Activated naive CD8-positive, alpha-beta T cell treated with anti-CD3 and anti-CD28 coated beads, Interleukin-2, amount 10 ng/mL, durations not matched to agents 7 days and 5 days (primary cell): ENCODE data around the gene ELF5. TPM values are rescaled to one million over a fixed set of nuclear protein-coding genes. Genes with fewer than 3 reads are reported as not detected.

Source experiments
- ATAC-seq: fragments of 150-1000 bp; cut with Tn5 transposase; one replicate; pipeline ENCODE4 v1.10.0; 2021; ENCODE audit warnings: low read depth, moderate library complexity
- POLR2A ChIA-PET: fragments of 350-600 bp; sonication (Branson Sonifier 250); formaldehyde crosslinking; loops from one replicate; lab custom pipeline; 2021; ENCODE audit warnings: antibody characterized with exemption; lab: Charles Lee
- DNase-seq: peaks from one replicate; pipeline ENCODE4 v3.0.0; 2021
- H3K27ac Mint-ChIP-seq: one replicate; pipeline ENCODE4 v1.8.0; 2022; ENCODE audit warnings: mild to moderate bottlenecking, mixed read lengths
- H3K27me3 Mint-ChIP-seq: one replicate; pipeline ENCODE4 v1.8.0; 2022; ENCODE audit warnings: mild to moderate bottlenecking, moderate library complexity, mixed read lengths
- H3K36me3 Mint-ChIP-seq: one replicate; pipeline ENCODE4 v1.8.0; 2021; ENCODE audit warnings: mild to moderate bottlenecking, mixed read lengths
- H3K4me1 Mint-ChIP-seq: one replicate; pipeline ENCODE4 v1.8.0; 2021; ENCODE audit warnings: mixed read lengths
- H3K4me3 Mint-ChIP-seq: one replicate; pipeline ENCODE4 v1.8.0; 2022; ENCODE audit warnings: mild to moderate bottlenecking, moderate library complexity, mixed read lengths
- H3K9me3 Mint-ChIP-seq: one replicate; pipeline ENCODE4 v1.8.0; 2021; ENCODE audit warnings: mixed read lengths
- total RNA-seq, 2 experiments: library from RNA; stranded (reverse); gene quantifications; one replicate each; pipeline ENCODE4 v1.2.3, GENCODE V29; 2021

ELF5 gene
- not detected for total RNA-seq

DNA sequence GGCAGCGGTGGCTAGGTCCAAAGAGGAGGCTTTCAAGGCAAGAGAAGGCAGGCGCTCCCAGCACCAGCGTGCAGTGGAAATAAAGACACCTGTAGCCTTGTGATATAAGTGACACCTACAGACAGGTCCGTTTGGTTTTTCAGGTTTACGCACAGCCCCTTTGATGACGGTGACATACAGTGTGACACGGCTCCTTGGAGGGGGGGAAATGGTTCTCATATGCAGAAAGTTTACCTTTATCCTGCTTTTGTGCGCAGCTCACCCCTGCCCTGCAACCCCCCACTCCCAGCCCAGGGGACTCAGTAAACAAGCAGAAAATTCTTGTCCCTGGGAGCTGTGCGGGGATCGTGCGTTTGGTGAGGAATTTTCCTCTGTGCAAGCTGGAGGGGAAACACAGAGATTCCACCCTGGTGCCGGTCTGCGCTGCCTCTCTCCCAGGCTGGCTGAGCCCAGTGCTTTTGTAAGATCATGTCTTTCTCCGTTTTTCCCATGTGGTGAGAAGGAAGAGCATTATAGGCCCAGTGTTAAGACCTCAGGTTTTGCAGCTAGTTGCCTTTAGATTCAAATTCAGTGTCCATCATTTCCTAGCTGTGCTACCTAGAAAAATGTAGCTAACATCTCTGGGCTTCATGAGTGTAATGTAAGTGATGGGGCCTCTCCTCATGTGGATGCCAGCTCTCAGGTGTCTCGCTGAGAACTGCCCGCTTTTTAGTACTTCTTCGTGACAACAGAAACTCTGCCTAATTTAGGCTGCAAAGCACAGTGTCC is at the start of gene ELF5:
ELF5 (minus strand) TSS at position 113 of the 768 bp plus-strand sequence. CDS start 8,045 bp downstream, outside the sequence.
- no peaks in the 10 kb centered on the region for H3K36me3 Mint-ChIP-seq
- peaks cover 11% of the 10 kb centered on the region for H3K27me3 Mint-ChIP-seq
- H3K9me3 Mint-ChIP-seq = no peaks in the 10 kb centered on the region
- H3K4me3 Mint-ChIP-seq = no peak within 1 kb of the TSS
- DNase-seq = no peak
- POLR2A ChIA-PET = no interaction called here
- H3K27ac Mint-ChIP-seq = no peak within 1 kb of the TSS
- no peak for ATAC-seq
- H3K4me1 Mint-ChIP-seq = no peaks in the 10 kb centered on the region

DNA sequence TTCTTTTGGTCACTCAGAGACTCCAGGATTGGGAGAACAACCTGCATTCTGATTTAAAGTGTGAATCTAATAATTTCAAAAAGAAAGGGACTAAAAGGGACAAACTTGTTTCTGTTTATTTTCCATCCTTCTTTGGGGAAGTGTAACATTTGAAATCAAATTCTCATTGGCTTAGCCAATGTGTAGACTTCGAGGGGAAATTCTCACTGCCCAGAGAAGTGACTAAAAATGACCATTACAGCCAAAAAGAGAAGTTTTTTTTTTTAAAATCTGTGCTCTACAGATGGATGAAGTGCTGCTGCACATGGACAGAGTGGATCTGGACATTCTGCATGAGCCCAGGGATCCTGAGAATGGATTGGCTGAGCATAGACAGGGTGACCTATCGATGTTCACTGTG is 49.4 kb upstream of the ELF5 start:
- ATAC-seq (no peak), DNase-seq (no peak)
- Mint-ChIP-seq H3K4me1 (no peaks in the 10 kb centered on the region), H3K27ac (no peak overlapping the region), H3K36me3 (no peaks in the 10 kb centered on the region), H3K4me3 (no peak overlapping the region), H3K9me3 (no peaks in the 10 kb centered on the region), H3K27me3 (peaks cover 28% of the 10 kb centered on the region)
- POLR2A ChIA-PET = no interaction called here

DNA sequence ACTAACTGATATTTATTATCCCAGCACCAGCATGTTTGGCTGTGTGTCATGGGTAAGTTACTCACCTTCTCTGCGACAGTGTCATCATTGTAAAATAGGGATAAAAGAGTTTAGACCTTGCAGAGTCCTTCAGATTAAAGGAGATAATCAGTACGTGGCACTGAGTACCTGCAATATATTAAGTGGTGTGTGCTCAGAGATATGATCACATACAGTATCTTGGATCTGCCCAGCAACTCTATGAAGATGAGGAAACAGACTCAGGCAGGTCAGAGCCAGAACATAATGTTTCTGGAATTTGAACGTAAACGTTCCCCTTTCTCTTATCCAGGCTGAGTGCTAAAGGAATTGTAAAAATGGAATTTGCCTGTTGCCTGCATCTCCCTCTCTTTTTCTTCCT is 46.9 kb upstream of the ELF5 start:
- Mint-ChIP-seq H3K36me3 (no peaks in the 10 kb centered on the region), H3K27ac (no peak overlapping the region), H3K9me3 (no peaks in the 10 kb centered on the region), H3K4me3 (no peak overlapping the region), H3K27me3 (peaks cover 18% of the 10 kb centered on the region), H3K4me1 (no peaks in the 10 kb centered on the region)
- POLR2A ChIA-PET = no interaction called here
- no peak for ATAC-seq
- no peak for DNase-seq

DNA sequence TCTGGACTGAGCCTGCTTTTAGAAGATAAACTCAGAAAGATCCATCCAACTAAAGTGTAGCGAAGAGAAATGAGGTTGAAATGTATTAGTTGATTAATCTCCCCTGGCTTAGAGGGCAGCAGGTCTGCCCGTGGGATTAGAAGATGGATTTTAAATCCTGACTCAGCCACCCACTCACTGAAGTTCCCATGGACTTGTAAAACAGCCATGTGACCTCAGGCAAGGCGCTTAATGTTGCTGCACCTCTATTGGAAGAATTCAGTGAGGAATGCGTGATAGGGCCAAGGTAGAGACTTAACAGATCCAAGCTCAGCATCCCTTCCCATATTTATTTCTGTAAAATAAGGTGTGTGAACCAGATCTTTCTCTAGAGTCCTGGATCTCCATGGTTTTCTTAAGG is 45.1 kb upstream of the ELF5 start:
- DNase-seq = no peak
- ATAC-seq = no peak
- H3K4me1 Mint-ChIP-seq = no peaks in the 10 kb centered on the region
- no peak overlapping the region for H3K4me3 Mint-ChIP-seq
- H3K27me3 Mint-ChIP-seq = peaks cover 20% of the 10 kb centered on the region
- no peaks in the 10 kb centered on the region for H3K36me3 Mint-ChIP-seq
- POLR2A ChIA-PET = no interaction called here
- H3K9me3 Mint-ChIP-seq = no peaks in the 10 kb centered on the region
- H3K27ac Mint-ChIP-seq = no peak overlapping the region

DNA sequence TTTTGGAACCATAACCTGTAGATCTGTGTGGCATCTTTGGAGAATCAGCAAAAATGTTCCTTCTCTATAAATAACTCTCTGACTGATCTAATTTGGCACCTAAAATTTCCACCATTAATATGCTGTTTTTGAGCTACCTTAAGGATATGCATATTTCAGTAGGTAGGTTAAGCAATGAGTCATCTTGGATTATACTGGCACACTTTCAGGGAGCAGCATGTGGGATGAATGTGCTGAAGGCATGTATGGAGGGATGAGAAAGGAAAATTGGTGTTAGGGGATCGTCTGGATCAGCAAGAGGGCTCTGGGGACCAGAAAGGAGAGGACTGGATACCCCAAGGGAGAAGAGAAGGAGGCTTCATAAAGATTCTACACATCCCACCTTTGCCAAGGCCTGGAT is 44.6 kb upstream of the ELF5 start:
- POLR2A ChIA-PET = no interaction called here
- ATAC-seq = no peak
- no peak overlapping the region for H3K4me3 Mint-ChIP-seq
- H3K36me3 Mint-ChIP-seq = no peaks in the 10 kb centered on the region
- peaks cover 20% of the 10 kb centered on the region for H3K27me3 Mint-ChIP-seq
- H3K9me3 Mint-ChIP-seq = no peaks in the 10 kb centered on the region
- DNase-seq = no peak
- no peaks in the 10 kb centered on the region for H3K4me1 Mint-ChIP-seq
- no peak overlapping the region for H3K27ac Mint-ChIP-seq

DNA sequence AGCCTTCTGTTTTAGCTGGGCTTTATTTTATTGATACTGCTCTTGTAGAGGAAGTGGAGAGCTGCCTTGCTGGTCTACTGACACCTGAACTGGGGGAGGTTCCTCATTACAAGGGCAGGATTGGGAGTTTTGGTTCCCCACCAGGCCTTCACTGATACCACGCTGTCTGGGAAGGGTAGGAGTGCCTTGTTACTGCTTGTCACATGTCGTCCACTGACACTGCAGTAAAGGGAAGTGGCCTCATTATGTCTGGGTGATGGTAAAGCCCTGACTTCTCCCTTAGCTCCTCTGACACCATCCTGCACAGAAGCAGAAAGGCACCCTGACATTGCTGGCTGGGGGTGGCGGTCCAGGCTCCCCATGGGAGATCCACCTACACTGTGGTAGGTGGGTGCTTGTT is 38.7 kb upstream of the ELF5 start:
- POLR2A ChIA-PET = no interaction called here
- peaks cover 17% of the 10 kb centered on the region for H3K27me3 Mint-ChIP-seq
- no peaks in the 10 kb centered on the region for H3K9me3 Mint-ChIP-seq
- ATAC-seq (no peak), DNase-seq (no peak)
- H3K4me1 Mint-ChIP-seq = no peaks in the 10 kb centered on the region
- H3K36me3 Mint-ChIP-seq = no peaks in the 10 kb centered on the region
- no peak overlapping the region for H3K27ac Mint-ChIP-seq
- no peak overlapping the region for H3K4me3 Mint-ChIP-seq

DNA sequence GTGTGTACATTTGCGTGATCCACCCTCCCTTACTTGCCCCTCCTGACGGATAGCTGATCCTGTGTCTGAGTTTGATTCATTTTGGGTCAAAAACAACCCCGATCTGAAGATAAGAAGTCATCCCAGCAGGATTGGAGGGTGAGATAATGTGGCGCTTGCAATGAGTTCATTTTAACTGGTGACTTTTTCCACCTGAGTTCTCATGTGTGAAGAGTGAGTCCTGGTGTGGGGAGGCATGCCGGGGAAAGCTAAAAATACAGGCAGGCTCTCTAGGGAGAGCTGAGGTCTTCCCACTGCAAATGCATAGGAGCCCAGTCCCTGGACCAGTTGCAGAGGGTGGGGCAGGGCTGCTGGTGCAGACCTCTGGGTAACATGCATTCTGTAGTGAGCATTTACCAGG is 35.7 kb upstream of the ELF5 start:
- ATAC-seq (no peak), DNase-seq (no peak)
- POLR2A ChIA-PET = no interaction called here
- no peaks in the 10 kb centered on the region for H3K36me3 Mint-ChIP-seq
- H3K9me3 Mint-ChIP-seq = no peaks in the 10 kb centered on the region
- peaks cover 27% of the 10 kb centered on the region for H3K27me3 Mint-ChIP-seq
- no peaks in the 10 kb centered on the region for H3K4me1 Mint-ChIP-seq
- no peak overlapping the region for H3K27ac Mint-ChIP-seq
- no peak overlapping the region for H3K4me3 Mint-ChIP-seq

DNA sequence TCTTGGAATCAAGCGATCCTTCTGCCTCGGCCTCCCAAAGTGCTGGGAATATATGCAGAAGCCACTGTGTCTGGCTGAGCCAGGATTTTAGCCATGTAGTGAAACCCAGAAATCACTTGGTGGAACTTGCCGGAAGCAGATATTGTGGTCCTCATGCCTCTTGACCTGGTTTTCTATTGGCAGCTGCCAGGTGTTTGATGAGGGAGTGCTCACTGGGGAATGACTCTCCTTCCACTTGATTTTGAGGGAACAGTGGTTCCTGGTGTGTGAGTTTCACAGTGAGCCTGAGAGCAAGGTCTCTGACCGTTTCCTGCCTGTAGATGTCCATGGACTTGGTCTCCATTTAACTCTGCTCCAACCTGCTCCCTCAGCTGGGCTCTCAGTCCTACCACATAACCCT is 34.7 kb upstream of the ELF5 start:
- Mint-ChIP-seq H3K27me3 (peaks cover 28% of the 10 kb centered on the region), H3K36me3 (no peaks in the 10 kb centered on the region), H3K9me3 (no peaks in the 10 kb centered on the region), H3K4me1 (no peaks in the 10 kb centered on the region), H3K4me3 (no peak overlapping the region), H3K27ac (no peak overlapping the region)
- POLR2A ChIA-PET = no interaction called here
- ATAC-seq (no peak), DNase-seq (no peak)

DNA sequence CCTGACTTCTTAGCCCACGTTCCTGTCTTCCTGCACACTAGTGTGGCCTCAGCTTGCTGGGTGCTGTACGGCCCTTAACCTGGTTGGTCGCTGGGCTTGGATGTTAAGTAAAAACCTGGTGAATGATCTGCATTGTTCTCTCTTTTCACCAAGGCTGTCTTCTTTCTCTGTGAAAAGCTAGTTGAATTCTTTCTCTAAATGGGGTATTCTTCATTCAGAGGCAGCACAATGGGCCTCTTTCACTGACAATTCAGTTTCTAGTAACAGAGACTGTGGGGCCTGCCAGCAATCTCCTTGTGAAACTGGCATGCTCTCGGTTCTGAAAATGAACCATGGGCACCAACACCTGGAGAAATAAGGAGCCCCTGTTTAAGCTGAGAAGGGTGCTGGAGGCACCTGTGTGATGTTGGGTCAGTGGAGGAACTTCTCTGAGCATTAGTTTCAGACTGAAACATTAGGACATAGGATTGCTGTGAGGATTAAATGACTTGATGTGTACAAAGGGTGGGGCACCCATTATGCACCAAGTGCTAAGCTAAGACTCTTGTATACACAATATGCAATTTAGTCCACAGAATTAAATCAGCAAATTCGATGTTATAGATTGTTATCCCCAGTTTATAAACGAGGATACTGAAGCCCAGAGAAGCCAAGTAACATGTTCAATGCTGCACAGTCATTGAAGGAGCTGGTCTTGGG is 33.1 kb upstream of the ELF5 start:
- no peak for ATAC-seq
- Mint-ChIP-seq H3K4me1 (no peaks in the 10 kb centered on the region), H3K4me3 (no peak overlapping the region), H3K27ac (no peak overlapping the region), H3K36me3 (no peaks in the 10 kb centered on the region), H3K27me3 (peaks cover 34% of the 10 kb centered on the region), H3K9me3 (no peaks in the 10 kb centered on the region)
- POLR2A ChIA-PET = no interaction called here
- DNase-seq = no peak

DNA sequence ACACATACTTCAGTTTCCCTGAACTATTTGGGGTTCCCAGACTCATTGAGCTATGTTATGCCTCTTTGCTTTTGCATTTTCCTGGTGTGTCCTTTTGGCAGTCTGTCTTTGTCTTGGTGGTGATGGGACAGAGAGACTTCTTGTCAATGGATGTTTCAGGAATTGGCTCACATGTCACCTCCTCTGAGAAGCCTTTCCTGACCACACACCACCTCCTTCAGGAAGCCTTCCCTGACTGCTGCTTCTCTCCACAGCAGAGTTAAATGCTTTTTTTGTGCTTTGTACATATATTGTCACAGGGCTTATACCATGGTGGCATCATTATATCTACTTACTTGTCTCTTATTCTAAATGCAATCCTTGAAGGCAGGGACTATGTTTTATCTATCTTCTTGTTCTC is 28.5 kb upstream of the ELF5 start:
- no peaks in the 10 kb centered on the region for H3K36me3 Mint-ChIP-seq
- POLR2A ChIA-PET = no interaction called here
- H3K4me3 Mint-ChIP-seq = no peak overlapping the region
- H3K9me3 Mint-ChIP-seq = no peaks in the 10 kb centered on the region
- H3K4me1 Mint-ChIP-seq = no peaks in the 10 kb centered on the region
- DNase-seq (no peak), ATAC-seq (no peak)
- peaks cover 49% of the 10 kb centered on the region for H3K27me3 Mint-ChIP-seq
- H3K27ac Mint-ChIP-seq = no peak overlapping the region

DNA sequence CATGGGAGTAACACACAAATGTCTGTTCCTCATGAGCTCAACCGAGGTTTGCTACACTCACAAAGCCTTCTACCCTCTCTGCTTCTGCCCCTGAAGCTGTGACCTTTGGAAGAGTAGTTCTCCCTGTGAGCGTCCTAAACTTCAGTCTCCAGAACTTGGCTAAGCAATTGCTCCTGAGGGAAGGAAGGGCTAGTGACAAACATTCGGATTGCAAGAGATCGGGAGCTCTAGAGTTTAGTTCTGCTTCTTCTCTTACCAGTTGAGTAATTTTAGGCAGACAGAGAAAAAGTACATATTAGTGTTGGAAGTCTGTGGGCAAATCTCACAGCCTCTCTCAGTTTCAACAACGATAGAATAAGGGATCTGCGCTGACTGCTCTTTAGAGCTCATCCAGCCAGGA is 27.3 kb upstream of the ELF5 start:
- ATAC-seq = no peak

DNA sequence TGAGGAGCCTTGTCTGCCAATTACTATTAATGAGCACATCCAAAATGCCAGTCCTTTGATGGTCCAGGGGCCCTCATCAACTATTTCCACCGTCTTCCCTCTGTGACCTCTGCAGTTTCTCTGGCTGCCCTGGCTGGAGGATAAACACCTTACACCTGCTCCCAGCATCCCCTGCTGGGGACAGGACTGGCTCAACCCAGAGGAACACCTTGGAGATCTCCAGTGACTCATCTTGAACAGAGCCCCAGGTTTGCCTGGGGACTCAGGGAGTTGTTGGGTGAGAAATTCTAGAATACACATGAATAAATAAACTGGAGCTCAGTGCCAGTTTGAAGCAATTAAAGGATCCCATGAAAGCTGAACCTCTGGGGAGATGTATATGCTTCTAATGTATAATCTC is 24.0 kb upstream of the ELF5 start:
- Mint-ChIP-seq H3K4me3 (no peak overlapping the region), H3K36me3 (no peaks in the 10 kb centered on the region), H3K4me1 (no peaks in the 10 kb centered on the region), H3K9me3 (peaks cover 2% of the 10 kb centered on the region), H3K27me3 (peaks cover 33% of the 10 kb centered on the region), H3K27ac (no peak overlapping the region)
- DNase-seq (no peak), ATAC-seq (no peak)
- POLR2A ChIA-PET = interaction anchor here (0.7 kb wide), 1 partner anchor 1674 kb away, joined by 4 read pairs; no protein-coding TSS in a partner anchor

More for the DNA sequence above, 27.3 kb upstream of the ELF5 start:
- H3K36me3 Mint-ChIP-seq = no peaks in the 10 kb centered on the region
- no peak for DNase-seq
- H3K4me1 Mint-ChIP-seq = no peaks in the 10 kb centered on the region
- H3K27me3 Mint-ChIP-seq = peaks cover 50% of the 10 kb centered on the region
- no peaks in the 10 kb centered on the region for H3K9me3 Mint-ChIP-seq
- no peak overlapping the region for H3K27ac Mint-ChIP-seq
- POLR2A ChIA-PET = no interaction called here
- no peak overlapping the region for H3K4me3 Mint-ChIP-seq

DNA sequence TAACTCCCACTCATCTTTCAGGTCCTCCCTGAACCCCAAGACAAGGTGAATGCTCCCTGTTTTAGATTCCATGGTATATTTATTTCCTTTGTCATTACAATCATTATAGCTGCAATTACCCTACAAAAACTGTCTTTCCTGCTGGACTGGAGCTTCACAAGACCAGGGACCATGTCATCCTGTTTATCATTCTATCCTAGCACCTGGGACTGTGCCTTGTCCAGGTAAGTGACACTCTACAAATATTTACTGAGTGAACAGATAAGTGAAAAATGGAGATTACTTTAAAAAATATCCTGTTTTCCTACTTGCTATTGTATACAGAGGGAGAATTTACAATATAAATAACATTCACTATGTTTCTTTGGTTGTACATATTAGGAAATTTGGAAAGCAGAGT is 22.5 kb upstream of the ELF5 start:
- POLR2A ChIA-PET = no interaction called here
- no peak for ATAC-seq

DNA sequence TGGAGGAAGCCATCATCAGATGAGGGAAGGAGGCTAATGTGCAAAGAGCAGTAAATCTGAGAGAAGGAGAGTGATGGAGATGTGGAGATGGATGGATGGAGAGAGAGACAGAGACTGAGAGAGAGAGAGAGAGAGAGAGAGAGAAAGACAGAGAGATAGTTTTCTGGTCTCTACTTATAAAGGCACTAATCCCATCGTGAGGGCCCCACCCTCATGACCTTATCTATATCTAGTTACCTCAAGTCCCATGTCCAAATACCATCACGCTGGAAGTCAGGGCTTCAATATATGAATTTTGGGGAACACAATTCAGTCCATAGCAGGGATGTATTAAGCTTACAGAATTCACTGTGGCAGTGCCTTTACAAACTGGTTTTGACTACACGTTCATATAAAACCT is 21.2 kb upstream of the ELF5 start:
- H3K9me3 Mint-ChIP-seq = peaks cover 2% of the 10 kb centered on the region
- H3K4me3 Mint-ChIP-seq = no peak overlapping the region
- POLR2A ChIA-PET = no interaction called here
- H3K27me3 Mint-ChIP-seq = peaks cover 20% of the 10 kb centered on the region
- ATAC-seq (no peak), DNase-seq (no peak)
- H3K4me1 Mint-ChIP-seq = no peaks in the 10 kb centered on the region
- H3K36me3 Mint-ChIP-seq = no peaks in the 10 kb centered on the region
- no peak overlapping the region for H3K27ac Mint-ChIP-seq

More for the DNA sequence above, 22.5 kb upstream of the ELF5 start:
- H3K9me3 Mint-ChIP-seq = peaks cover 2% of the 10 kb centered on the region
- H3K27ac Mint-ChIP-seq = no peak overlapping the region
- no peaks in the 10 kb centered on the region for H3K4me1 Mint-ChIP-seq
- no peak for DNase-seq
- peaks cover 25% of the 10 kb centered on the region for H3K27me3 Mint-ChIP-seq
- H3K36me3 Mint-ChIP-seq = no peaks in the 10 kb centered on the region
- H3K4me3 Mint-ChIP-seq = no peak overlapping the region
